ENCODE results near the gene FUBP3. TPM values are rescaled to one million over a fixed set of nuclear protein-coding genes. Genes with fewer than 3 reads are reported as not detected.

The FUBP3 gene
- total RNA-seq, 1 donor from 2014 or later = 14.5 TPM

DNA sequence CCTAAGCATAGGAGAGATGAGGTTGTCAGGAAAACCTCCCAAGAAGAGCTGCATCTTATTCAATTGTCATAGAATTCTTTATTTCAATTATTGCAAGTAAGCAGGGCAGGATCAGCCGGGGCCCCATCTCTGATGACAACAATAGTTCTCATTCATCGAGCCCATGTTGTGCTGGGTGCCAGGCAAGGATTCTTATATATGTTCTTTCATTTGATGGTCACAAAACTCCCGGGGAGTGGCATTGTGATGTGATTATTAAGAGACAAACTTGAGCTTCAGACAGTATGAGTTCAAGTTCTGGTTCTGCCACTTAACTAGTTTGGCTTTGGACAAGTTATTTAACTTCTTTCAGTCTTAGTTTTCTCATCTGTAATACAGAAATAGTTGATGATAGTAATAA, 8.5 kb downstream of the FUBP3 start:
- H3K9me3 ChIP-seq = no peaks in the 10 kb centered on the region
- H3K4me1 ChIP-seq = peaks cover 0 to 2% of the 10 kb centered on the region in 2 donors
- H3K36me3 ChIP-seq = no peaks in the 10 kb centered on the region
- TF ChIP-seq, protein P1, sequence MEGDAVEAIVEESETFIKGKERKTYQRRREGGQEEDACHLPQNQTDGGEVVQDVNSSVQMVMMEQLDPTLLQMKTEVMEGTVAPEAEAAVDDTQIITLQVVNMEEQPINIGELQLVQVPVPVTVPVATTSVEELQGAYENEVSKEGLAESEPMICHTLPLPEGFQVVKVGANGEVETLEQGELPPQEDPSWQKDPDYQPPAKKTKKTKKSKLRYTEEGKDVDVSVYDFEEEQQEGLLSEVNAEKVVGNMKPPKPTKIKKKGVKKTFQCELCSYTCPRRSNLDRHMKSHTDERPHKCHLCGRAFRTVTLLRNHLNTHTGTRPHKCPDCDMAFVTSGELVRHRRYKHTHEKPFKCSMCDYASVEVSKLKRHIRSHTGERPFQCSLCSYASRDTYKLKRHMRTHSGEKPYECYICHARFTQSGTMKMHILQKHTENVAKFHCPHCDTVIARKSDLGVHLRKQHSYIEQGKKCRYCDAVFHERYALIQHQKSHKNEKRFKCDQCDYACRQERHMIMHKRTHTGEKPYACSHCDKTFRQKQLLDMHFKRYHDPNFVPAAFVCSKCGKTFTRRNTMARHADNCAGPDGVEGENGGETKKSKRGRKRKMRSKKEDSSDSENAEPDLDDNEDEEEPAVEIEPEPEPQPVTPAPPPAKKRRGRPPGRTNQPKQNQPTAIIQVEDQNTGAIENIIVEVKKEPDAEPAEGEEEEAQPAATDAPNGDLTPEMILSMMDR (IDR thresholded peaks at IDR 0.05) = no peak
- no peaks in the 10 kb centered on the region for H3K27me3 ChIP-seq
- H3K27ac ChIP-seq = no peak overlapping the region
- DNase-seq (ENCODE audit: low spot score in 2 of 2) = no peak
- intact Hi-C loops (cut with DNase I) = no loop called here
- H3K4me3 ChIP-seq = no peak overlapping the region

DNA sequence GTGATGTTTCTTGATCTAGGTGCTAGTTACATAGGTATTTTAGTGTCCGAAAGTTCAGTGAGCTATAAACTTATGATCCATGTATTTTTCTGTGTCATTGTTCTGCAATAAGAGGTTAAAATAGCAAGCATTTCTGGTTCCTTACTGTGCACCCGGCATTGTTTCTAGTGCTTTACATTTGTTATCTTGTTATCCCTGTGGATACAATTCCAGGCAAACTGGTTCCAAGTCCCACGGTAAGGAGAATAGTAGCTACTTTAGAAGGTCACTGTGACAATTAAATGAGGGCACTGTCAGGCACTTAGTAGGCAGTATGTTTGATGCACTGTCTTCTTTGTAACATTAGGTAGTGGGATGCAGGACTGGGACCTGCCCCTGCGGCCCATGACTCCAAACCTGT, 9.0 kb downstream of the FUBP3 start:
- TF ChIP-seq, protein P1 (IDR thresholded peaks at IDR 0.05) = no peak
- DNase-seq (ENCODE audit: low spot score in 2 of 2) = no peak
- intact Hi-C loops (cut with DNase I) = no loop called here
- H3K4me1 ChIP-seq = peaks cover 0 to 2% of the 10 kb centered on the region in 2 donors
- no peaks in the 10 kb centered on the region for H3K36me3 ChIP-seq
- H3K27ac ChIP-seq = no peak overlapping the region
- no peak overlapping the region for H3K4me3 ChIP-seq
- H3K27me3 ChIP-seq = no peaks in the 10 kb centered on the region
- H3K9me3 ChIP-seq = no peaks in the 10 kb centered on the region

DNA sequence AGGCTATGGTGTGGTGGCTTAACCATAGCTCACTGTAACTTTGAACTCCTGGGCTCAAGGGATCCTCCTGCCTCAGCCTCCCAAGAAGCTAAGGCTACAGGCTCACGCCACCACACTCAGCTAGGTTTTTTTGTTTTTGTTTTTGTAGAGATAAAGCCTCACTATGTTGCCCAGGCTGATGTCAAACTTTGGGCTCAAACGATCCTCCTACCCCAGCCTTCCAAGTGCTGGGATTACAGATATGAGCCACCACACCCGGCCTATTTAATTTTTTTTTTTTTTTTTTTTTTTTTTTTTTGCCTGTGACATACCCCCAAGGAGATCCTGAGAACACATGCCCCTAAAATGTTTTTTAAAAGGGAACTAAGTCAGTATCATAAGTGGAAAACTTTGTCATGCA, 10.4 kb downstream of the FUBP3 start:
- no peaks in the 10 kb centered on the region for H3K27me3 ChIP-seq
- DNase-seq (ENCODE audit: low spot score in 2 of 2) = no peak
- H3K9me3 ChIP-seq = no peaks in the 10 kb centered on the region
- no peaks in the 10 kb centered on the region for H3K36me3 ChIP-seq
- H3K4me1 ChIP-seq = peaks cover 0 to 2% of the 10 kb centered on the region in 2 donors
- H3K4me3 ChIP-seq = no peak overlapping the region
- no peak overlapping the region for H3K27ac ChIP-seq
- TF ChIP-seq, protein P1 (IDR thresholded peaks at IDR 0.05) = no peak
- intact Hi-C loops (cut with DNase I) = no loop called here

DNA sequence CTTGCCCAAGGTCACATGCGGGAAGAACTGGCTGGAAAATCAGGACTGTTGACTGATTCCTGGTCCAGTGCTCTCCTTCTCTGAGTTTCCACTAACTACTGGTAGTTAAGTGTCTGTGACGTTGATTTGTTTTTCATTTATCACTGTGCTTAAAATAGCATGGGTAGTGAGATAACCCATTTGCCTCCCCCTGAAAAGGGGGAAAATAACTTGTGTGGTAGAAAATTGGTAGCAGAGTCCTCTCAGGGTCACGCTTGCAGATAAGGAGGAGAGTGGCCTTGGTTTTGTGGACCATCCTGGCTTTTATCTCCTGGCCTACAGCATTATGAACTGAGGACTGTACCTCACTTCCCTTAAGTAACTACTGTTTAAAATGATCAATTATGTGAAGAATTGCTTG, 10.9 kb downstream of the FUBP3 start:
- intact Hi-C loops (cut with DNase I) = no loop called here
- no peaks in the 10 kb centered on the region for H3K27me3 ChIP-seq
- H3K4me1 ChIP-seq = peaks cover 0 to 2% of the 10 kb centered on the region in 2 donors
- TF ChIP-seq, protein P1 (IDR thresholded peaks at IDR 0.05) = no peak
- no peak for DNase-seq (ENCODE audit: low spot score in 2 of 2)
- H3K4me3 ChIP-seq = no peak overlapping the region
- H3K36me3 ChIP-seq = peaks cover 0 to under 1% of the 10 kb centered on the region in 2 donors
- H3K27ac ChIP-seq = no peak overlapping the region
- no peaks in the 10 kb centered on the region for H3K9me3 ChIP-seq

DNA sequence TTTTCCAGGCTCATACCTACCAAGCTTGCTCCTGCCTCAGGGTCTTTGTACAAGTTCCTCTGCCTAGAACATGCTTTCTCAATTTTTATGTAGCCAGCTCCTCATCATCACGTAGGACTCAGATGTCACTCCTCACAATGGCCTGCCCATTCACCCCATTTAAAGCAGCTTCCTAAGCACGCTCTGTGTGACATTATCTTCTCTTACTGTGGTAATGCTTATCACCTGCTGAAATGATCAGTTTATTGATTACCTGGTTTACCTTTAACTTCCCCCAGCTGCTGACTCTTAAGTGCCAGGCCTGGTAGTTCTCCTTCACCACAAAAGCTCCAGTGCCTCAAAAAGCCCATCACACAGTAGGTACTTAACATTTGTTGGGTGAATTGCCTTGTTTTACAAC, 13.6 kb downstream of the FUBP3 start:
- no peak overlapping the region for H3K27ac ChIP-seq
- intact Hi-C loops (cut with DNase I) = no loop called here
- H3K36me3 ChIP-seq = peaks cover 14 to 27% of the 10 kb centered on the region in 2 donors
- TF ChIP-seq, protein P1 (IDR thresholded peaks at IDR 0.05) = no peak
- no peak overlapping the region for H3K4me3 ChIP-seq
- no peaks in the 10 kb centered on the region for H3K27me3 ChIP-seq
- peaks cover 0 to 2% of the 10 kb centered on the region in 2 donors for H3K4me1 ChIP-seq
- DNase-seq (ENCODE audit: low spot score in 2 of 2) = no peak
- H3K9me3 ChIP-seq = no peaks in the 10 kb centered on the region

DNA sequence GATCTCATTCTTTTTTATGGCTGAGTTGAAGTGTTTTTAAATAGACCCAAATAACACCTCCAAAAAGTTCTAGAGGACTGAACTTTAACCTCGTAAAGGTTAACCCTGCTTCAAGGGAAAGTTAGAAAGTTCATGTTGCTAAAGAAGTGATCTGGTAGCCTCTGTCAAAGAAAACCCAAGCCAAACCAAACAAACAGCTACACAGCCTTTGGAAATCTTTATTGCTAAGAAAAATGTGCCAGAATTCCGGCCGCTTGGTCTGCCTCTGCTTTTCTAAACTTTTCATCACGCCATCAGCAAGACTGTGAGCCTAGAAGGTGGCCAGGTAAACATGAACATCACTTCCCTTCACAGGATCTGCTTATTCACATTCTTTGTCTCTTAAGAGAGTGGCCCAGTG, 17.9 kb downstream of the FUBP3 start:
- no peak overlapping the region for H3K27ac ChIP-seq
- DNase-seq (ENCODE audit: low spot score in 2 of 2) = no peak
- H3K9me3 ChIP-seq = no peaks in the 10 kb centered on the region
- intact Hi-C loops (cut with DNase I) = no loop called here
- no peak overlapping the region for H3K4me3 ChIP-seq
- peaks cover 24 to 52% of the 10 kb centered on the region in 2 donors for H3K36me3 ChIP-seq
- no peaks in the 10 kb centered on the region for H3K4me1 ChIP-seq
- H3K27me3 ChIP-seq = no peaks in the 10 kb centered on the region
- TF ChIP-seq, protein P1 (IDR thresholded peaks at IDR 0.05) = no peak

Measured in ascending aorta (tissue), 2 donors.